SK-N-SH (cell line): ENCODE measurements around the gene ABLIM1. TPM values are rescaled to one million over a fixed set of nuclear protein-coding genes. Genes with fewer than 3 reads are reported as not detected.

Experiments
- CTCF ChIA-PET: fragments of 300-600, 350-600 bp; formaldehyde crosslinking; extraction: SDS; loops from one replicate; lab custom pipeline; 2021; lab: Yijun Ruan, JAX
- POLR2A ChIA-PET: fragments of 350-600 bp; sonication (Branson Sonifier 250); formaldehyde crosslinking; extraction: SDS; loops from one replicate; lab custom pipeline; 2020; ENCODE audit warnings: antibody characterized with exemption, inconsistent platforms; lab: Yijun Ruan, JAX
- DNase-seq: peaks from one replicate; pipeline ENCODE4 v3.0.0; 2012
- H2AFZ ChIP-seq: fragments of 200-600 bp; sonication (generic); 2 replicates; pipeline ENCODE4 v1.8.1; 2016; ENCODE audit warnings: antibody characterized with exemption, mild to moderate bottlenecking, low read depth
- H3F3A ChIP-seq: fragments of 200-600 bp; sonication (generic); replicated peaks from 2 replicates; pipeline ENCODE3; 2016; ENCODE audit warnings: antibody characterized with exemption, mild to moderate bottlenecking; ENCODE audit not compliant: insufficient read depth
- H3K27ac ChIP-seq, 2 experiments: fragments of 200-500 bp in 1 of 2; fragments of 200-600 bp in 1 of 2; sonication (Bioruptor generic) in 1 of 2; sonication (generic), shearing (Covaris generic) in 1 of 2; 2 replicates each; pipeline versions ENCODE4 v1.5.1 to v1.6.1; 2014 to 2016; ENCODE audit warnings: low read depth in 2 of 2, inconsistent platforms in 1 of 2, low read length in 1 of 2, mild to moderate bottlenecking in 1 of 2, mixed read lengths in 1 of 2
- H3K27me3 ChIP-seq: fragments of 200-600 bp; sonication (generic), shearing (Covaris generic); 2 replicates; pipeline ENCODE4 v1.6.1; 2016; ENCODE audit warnings: mixed run types; ENCODE audit not compliant: insufficient read depth
- H3K36me3 ChIP-seq, 2 experiments: fragments of 200-500 bp in 1 of 2; fragments of 200-600 bp in 1 of 2; sonication (Bioruptor generic) in 1 of 2; sonication (generic) in 1 of 2; replicated peaks in 1 of 2; 2 replicates each; pipeline versions ENCODE3 to v1.5.1; 2014 to 2016; ENCODE audit warnings: low read length in 1 of 2, mild to moderate bottlenecking in 1 of 2; ENCODE audit not compliant: insufficient read depth in 2 of 2, control insufficient read depth in 1 of 2
- H3K4me1 ChIP-seq, 2 experiments: fragments of 200-500 bp in 1 of 2; fragments of 200-600 bp in 1 of 2; sonication (Bioruptor generic) in 1 of 2; sonication (generic), shearing (Covaris generic) in 1 of 2; 2 replicates each; pipeline versions ENCODE4 v1.5.1 to v1.6.1; 2014 to 2016; ENCODE audit warnings: low read depth in 1 of 2, low read length in 1 of 2, mixed run types in 1 of 2; ENCODE audit not compliant: insufficient read depth in 2 of 2, control insufficient read depth in 1 of 2
- H3K4me2 ChIP-seq: fragments of 200-600 bp; sonication (generic), shearing (Covaris generic); 2 replicates; pipeline ENCODE4 v1.6.1; 2017; ENCODE audit warnings: mixed run types
- H3K4me3 ChIP-seq, 2 experiments: fragments of 200-500 bp in 1 of 2; fragments of 200-600 bp in 1 of 2; sonication (Bioruptor generic) in 1 of 2; sonication (generic), shearing (Covaris generic) in 1 of 2; 2 replicates each; pipeline versions ENCODE4 v1.5.1 to v1.8.1; 2014 to 2016; ENCODE audit warnings: low read depth in 2 of 2, inconsistent platforms in 1 of 2, low read length in 1 of 2, mild to moderate bottlenecking in 1 of 2, mixed read lengths in 1 of 2, moderate library complexity in 1 of 2
- H3K79me2 ChIP-seq: fragments of 200-600 bp; sonication (generic); 2 replicates; pipeline ENCODE4 v1.8.1; 2017; ENCODE audit warnings: mild to moderate bottlenecking; ENCODE audit not compliant: insufficient read depth
- H3K9ac ChIP-seq: fragments of 200-600 bp; sonication (generic); 2 replicates; pipeline ENCODE4 v1.6.1; 2017; ENCODE audit warnings: mixed run types
- H3K9me2 ChIP-seq: fragments of 200-600 bp; sonication (generic); 2 replicates; pipeline ENCODE4 v1.6.1; 2017; ENCODE audit warnings: mixed run types
- H3K9me3 ChIP-seq: fragments of 200-600 bp; sonication (generic); 2 replicates; pipeline ENCODE4 v1.6.1; 2017; ENCODE audit warnings: mixed run types, mild to moderate bottlenecking, moderate library complexity
- H4K20me1 ChIP-seq: fragments of 200-600 bp; sonication (generic); 2 replicates; pipeline ENCODE4 v1.6.1; 2017; ENCODE audit warnings: mild to moderate bottlenecking, mixed run types; ENCODE audit not compliant: insufficient read depth
- CHD2 ChIP-seq: fragments of 150-350 bp; IDR thresholded peaks from 2 replicates; pipeline ENCODE4 v1.6.1; 2018; ENCODE audit warnings: low read length; ENCODE audit not compliant: partially characterized antibody
- CTCF ChIP-seq: fragments of 200-600 bp; sonication (generic); IDR thresholded peaks from 2 replicates; pipeline ENCODE4 v1.6.1; 2017; ENCODE audit warnings: antibody characterized with exemption, mild to moderate bottlenecking, moderate library complexity
- EP300 ChIP-seq, 2 experiments: IDR thresholded peaks; 2 replicates each; pipeline versions ENCODE4 v1.4.0 to v1.6.1; 2012; ENCODE audit warnings: borderline replicate concordance in 1 of 2, low read depth in 1 of 2, low read length in 1 of 2
- EZH2phosphoT487 ChIP-seq: fragments of 200-600 bp; sonication (generic); IDR thresholded peaks from 2 replicates; pipeline ENCODE4 v1.6.1; 2017; ENCODE audit warnings: low read depth, mixed run types, mild to moderate bottlenecking, antibody characterized with exemption, moderate library complexity, borderline replicate concordance
- FOSL2 ChIP-seq: IDR thresholded peaks from 2 replicates; pipeline ENCODE4 v1.4.0; 2012; ENCODE audit warnings: low read depth, mild to moderate bottlenecking, moderate library complexity, borderline replicate concordance
- FOXJ3 ChIP-seq: sonication (generic); formaldehyde crosslinking; IDR thresholded peaks from 2 replicates; pipeline ENCODE4 v1.5.1; 2020; ENCODE audit warnings: mild to moderate bottlenecking, missing genetic modification reagents
- FOXM1 ChIP-seq: IDR thresholded peaks from 2 replicates; pipeline ENCODE4 v1.4.0; 2012; ENCODE audit warnings: low read depth, mild to moderate bottlenecking
- GATA2 ChIP-seq: sonication (generic); formaldehyde crosslinking; IDR thresholded peaks from 2 replicates; pipeline ENCODE4 v1.5.0; 2020; ENCODE audit warnings: mild to moderate bottlenecking, missing genetic modification reagents
- MEF2A ChIP-seq: IDR thresholded peaks from 2 replicates; pipeline ENCODE4 v1.4.0; 2012; ENCODE audit warnings: low read depth, borderline replicate concordance
- MXI1 ChIP-seq: IDR thresholded peaks from 2 replicates; pipeline ENCODE4 v1.6.1; 2012; ENCODE audit warnings: mild to moderate bottlenecking, low read depth, low read length, improper control_type of control experiment
- RCOR1 ChIP-seq: fragments of 150-350 bp; IDR thresholded peaks from 2 replicates; pipeline ENCODE4 v1.6.1; 2017; ENCODE audit warnings: antibody characterized with exemption, low read length
- RFX5 ChIP-seq: IDR thresholded peaks from 2 replicates; pipeline ENCODE4 v1.6.1; 2012; ENCODE audit warnings: mild to moderate bottlenecking, improper control_type of control experiment, low read length
- RXRA ChIP-seq: IDR thresholded peaks from 2 replicates; pipeline ENCODE4 v1.4.0; 2012; ENCODE audit warnings: low read depth, mild to moderate bottlenecking, borderline replicate concordance
- SMC3 ChIP-seq: IDR thresholded peaks from 2 replicates; pipeline ENCODE4 v1.6.1; 2012; ENCODE audit warnings: low read depth, low read length, improper control_type of control experiment
- TCF12 ChIP-seq: IDR thresholded peaks from 2 replicates; pipeline ENCODE4 v1.4.0; 2012
- WGBS: methylation state at CpG from one replicate; pipeline ENCODE4 v1.1.6; 2017; ENCODE audit warnings: low lambda C conversion rate; 5-methylcytosine and 5-hydroxymethylcytosine counted together
- polyA plus RNA-seq, 3 experiments: library from polyadenylated mRNA; depleted of rRNA; stranded (reverse); fragments of >200 nt; gene quantifications; 2 replicates each; pipeline ENCODE4 v1.2.3, GENCODE V29; 2012
- TF ChIP-seq, protein P1 (sequence below): fragments of 150-350 bp; IDR thresholded peaks from 2 replicates; pipeline ENCODE4 v1.6.1; 2017; ENCODE audit warnings: antibody characterized with exemption, low read length, low read depth, borderline replicate concordance
- TF ChIP-seq, protein P2 (sequence below): IDR thresholded peaks from 2 replicates; pipeline ENCODE4 v1.4.0; 2012; ENCODE audit warnings: low read depth, borderline replicate concordance
- TF ChIP-seq, protein P3 (sequence below): IDR thresholded peaks from 2 replicates; pipeline ENCODE4; 2012

Gene ABLIM1
- polyA plus RNA-seq, 1 of the 3 experiments (the other 2 are of a cell fraction) = 16.1 TPM

DNA sequence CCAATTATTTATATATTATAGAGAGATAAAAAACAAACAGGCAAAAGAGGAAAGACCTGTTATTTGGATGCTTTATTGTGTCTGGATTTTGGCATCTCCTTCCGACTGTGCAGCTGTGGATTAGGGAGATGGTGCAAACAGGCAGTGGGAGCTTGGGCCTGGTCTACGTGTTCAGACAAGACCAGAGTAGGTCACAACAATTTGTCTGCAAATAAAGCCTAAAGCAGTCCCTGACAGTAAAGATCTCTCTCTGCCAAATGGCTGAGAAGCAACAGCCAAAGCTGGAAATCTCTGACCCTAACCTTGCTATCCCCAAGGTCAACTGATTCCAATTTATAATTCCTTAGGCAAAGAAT is 82.0 kb downstream of the ABLIM1 start (continued):
- TF ChIP-seq, protein P1, sequence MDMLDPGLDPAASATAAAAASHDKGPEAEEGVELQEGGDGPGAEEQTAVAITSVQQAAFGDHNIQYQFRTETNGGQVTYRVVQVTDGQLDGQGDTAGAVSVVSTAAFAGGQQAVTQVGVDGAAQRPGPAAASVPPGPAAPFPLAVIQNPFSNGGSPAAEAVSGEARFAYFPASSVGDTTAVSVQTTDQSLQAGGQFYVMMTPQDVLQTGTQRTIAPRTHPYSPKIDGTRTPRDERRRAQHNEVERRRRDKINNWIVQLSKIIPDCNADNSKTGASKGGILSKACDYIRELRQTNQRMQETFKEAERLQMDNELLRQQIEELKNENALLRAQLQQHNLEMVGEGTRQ = no peak
- TF ChIP-seq, protein P2, sequence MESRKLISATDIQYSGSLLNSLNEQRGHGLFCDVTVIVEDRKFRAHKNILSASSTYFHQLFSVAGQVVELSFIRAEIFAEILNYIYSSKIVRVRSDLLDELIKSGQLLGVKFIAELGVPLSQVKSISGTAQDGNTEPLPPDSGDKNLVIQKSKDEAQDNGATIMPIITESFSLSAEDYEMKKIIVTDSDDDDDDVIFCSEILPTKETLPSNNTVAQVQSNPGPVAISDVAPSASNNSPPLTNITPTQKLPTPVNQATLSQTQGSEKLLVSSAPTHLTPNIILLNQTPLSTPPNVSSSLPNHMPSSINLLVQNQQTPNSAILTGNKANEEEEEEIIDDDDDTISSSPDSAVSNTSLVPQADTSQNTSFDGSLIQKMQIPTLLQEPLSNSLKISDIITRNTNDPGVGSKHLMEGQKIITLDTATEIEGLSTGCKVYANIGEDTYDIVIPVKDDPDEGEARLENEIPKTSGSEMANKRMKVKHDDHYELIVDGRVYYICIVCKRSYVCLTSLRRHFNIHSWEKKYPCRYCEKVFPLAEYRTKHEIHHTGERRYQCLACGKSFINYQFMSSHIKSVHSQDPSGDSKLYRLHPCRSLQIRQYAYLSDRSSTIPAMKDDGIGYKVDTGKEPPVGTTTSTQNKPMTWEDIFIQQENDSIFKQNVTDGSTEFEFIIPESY = no peak

DNA sequence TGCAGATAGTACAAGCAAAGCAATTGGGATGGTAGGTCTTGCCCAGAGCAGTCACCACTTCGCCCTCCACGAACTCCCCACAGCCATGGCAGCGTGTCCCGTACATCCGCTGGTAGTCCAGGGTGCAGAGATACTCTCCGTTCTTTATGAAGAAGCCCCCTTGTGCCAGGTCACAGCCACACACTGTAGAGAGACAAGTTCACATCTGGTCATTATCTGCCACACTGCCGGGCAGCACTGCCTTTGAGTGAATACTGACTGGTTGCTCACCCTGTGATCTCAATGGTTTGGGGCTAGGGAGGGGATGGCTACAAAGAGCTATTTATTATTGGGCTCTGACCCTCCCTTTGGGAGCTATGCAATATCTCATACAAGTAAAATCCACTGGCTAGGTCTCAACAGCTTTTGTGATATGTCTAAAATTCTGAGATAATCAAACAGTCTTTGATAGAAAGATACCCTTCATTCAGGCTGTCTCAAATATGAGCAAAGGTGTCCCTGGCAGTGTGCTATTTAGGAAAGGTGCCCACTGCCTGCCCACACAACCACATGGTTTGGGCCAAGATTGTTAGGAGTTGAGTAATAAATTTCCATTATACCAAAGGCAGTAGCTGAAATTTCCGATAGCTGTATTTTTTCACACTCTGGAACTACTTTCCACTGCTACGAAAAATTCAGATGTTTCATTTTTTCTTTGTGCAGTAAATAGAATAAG is 82.5 kb downstream of the ABLIM1 start:
- ChIA-PET CTCF (interaction anchor here (0.8 to 1.9 kb wide), 3 partner anchors 16 to 211 kb away, joined by 3 to 5 read pairs (median 4); no protein-coding TSS in a partner anchor), POLR2A (no interaction called here)
- WGBS = 92% methylated on average over 9 of the region's 9 CpGs
- Histone ChIP-seq H3F3A (no peaks in the 10 kb centered on the region), H3K27me3 (no peaks in the 10 kb centered on the region), H2AFZ (no peak overlapping the region), H3K9me2 (no peaks in the 10 kb centered on the region), H4K20me1 (no peaks in the 10 kb centered on the region), H3K36me3 (peaks cover 0 to 7% of the 10 kb centered on the region in 2 experiments), H3K79me2 (no peaks in the 10 kb centered on the region), H3K4me3 (no peak overlapping the region), H3K27ac (no peak overlapping the region), H3K4me1 (peaks cover 0 to 7% of the 10 kb centered on the region in 2 experiments; a peak in 2 of 4 replicates), H3K9ac (no peak overlapping the region), H3K9me3 (no peaks in the 10 kb centered on the region), H3K4me2 (no peak overlapping the region)
- TF ChIP-seq EP300 (IDR thresholded peaks at IDR 0.05; ENCODE audit: borderline replicate concordance in 1 of 2, low read depth in 1 of 2, low read length in 1 of 2) (no peak), MEF2A (no peak), RXRA (no peak), RFX5 (no peak), TCF12 (no peak), MXI1 (no peak), RCOR1 (no peak), GATA2 (CRISPR knock-in tag) (no peak), FOXJ3 (no peak), SMC3 (no peak), CTCF (no peak), EZH2phosphoT487 (no peak), FOSL2 (no peak), CHD2 (no peak), FOXM1 (no peak)
- TF ChIP-seq, protein P3, sequence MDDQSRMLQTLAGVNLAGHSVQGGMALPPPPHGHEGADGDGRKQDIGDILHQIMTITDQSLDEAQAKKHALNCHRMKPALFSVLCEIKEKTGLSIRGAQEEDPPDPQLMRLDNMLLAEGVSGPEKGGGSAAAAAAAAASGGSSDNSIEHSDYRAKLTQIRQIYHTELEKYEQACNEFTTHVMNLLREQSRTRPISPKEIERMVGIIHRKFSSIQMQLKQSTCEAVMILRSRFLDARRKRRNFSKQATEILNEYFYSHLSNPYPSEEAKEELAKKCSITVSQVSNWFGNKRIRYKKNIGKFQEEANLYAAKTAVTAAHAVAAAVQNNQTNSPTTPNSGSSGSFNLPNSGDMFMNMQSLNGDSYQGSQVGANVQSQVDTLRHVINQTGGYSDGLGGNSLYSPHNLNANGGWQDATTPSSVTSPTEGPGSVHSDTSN = no peak
- DNase-seq = no peak
